GM21515 (cell line): ENCODE results near the gene ALG1.
"Not testable (repeated sequence)": the region's sequence is repeated elsewhere in the genome, so short reads cannot be mapped to it uniquely, and the experiment has no call there.

Experiments used
- ATAC-seq: cut with Tn5 transposase; IDR thresholded peaks from one replicate; pipeline ENCODE4 v1.9.1; 2021; ENCODE audit not compliant: unreplicated experiment

The ALG1 gene

DNA sequence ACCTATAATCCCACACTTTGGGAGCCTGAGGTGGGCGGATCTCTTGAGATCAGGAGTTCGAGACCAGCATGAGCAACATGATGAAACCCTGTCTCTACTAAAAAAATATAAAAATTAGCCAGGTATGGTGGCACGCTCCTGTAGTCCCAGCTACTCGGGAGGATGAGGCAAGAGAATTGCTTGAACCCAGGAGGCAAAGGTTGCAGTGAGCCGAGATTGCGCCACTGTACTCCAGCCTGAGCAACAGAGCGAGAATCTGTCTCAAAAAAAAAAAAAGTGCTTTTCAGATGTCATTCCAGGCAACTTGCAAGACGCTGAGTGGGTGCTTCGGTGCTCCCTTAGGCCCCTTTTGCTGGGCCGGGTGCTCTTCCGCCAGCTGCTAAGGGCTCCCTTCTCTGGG is 27.1 kb upstream of the ALG1 start:
- ATAC-seq, result not testable (repeated sequence)

DNA sequence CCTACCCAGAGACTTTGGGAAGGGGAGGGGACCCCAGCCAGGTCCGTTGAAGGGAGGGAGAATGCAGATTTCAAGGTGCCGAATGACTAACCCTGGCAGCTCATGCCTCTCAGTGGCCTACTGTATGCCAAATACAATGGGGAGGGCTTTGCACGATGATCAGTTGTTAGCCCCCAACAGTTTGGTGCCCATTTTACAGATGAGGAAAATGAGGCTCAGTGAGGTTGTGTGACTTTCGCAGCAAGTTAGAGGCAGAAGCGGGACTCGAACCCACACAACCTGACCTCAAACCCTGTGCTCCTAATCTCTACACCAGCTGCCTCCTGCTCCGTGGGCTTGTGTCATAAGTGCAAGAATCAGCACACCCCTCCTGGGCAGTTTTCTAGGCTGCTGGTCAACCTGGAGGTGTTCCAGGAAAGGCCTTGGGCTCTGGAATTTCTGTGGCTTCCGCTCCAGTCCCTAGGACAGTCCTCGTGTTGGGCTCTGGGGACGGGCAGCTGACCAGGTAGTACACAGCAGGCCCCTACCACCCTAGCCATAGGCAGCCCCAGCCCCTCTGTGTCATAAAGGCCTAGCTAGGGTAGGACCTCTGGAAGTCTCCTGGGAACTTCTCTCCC is 26.0 kb upstream of the ALG1 start:
- ATAC-seq, result no peak

DNA sequence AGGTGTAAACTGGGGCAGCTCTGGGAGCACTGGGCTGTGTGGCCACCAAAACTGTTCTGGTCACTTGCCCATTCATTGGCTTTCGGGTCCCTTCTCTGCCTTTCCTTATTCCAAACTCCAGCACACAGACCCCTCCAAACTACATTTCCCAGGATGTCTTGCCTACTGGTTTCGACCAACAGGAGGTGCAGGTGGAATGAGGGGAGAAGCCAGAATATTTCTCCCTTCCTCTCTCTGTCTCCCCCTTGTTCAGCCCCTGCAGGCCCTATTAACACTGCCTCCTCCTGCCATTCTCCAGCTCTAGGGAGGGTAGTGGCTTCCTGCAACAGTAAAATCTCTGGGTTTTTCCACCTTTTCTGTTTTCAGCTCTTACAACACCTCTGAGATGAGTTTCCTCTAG is 24.7 kb upstream of the ALG1 start:
- ATAC-seq, result no peak

DNA sequence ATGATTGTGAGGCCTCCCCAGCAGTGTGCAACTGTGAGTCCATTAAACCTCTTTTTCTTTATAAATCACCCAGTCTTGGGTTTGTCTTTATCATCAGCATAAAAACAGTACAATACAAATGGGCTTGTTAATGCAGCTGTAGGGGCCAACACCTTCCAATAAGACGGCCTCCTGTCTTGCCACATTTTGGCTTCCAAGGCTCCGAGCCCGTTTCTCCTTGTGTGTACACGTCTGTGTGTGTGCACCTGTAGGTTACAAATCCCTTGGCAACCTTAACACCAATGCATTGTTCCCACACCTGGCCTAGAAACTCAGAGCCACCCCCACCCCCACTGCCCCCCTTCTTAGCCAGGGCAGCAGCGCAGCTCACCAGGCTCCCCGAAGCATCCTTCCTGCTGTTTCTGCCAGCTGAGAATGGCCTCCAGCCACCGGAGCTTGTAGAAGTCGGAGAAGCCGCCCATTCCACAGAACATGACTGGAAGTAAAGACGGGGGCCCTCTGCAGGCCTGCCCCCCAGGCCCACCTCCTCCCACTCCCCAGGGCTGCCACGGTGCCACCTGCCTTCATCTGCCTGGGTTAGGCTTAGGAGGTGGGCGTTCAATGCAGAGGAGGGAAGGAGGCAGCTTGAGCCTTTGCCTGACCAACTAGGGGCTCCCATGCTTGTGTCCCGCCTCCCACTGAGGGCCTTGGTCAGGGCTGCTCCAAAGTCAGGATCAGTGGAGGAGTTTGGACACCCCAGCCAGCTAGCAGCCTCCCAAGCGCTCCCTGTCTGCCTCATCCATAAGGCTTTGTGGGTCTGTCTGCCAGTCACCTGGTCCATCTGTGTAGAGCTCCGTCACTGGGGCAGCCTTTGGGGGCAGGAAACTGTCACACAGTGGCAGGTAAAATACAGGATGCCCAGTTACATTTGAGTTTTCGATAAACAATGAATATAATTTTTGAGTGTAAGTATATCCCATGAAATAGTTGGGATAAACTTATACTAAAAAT is 16.5 kb upstream of the ALG1 start:
- no peak for ATAC-seq

DNA sequence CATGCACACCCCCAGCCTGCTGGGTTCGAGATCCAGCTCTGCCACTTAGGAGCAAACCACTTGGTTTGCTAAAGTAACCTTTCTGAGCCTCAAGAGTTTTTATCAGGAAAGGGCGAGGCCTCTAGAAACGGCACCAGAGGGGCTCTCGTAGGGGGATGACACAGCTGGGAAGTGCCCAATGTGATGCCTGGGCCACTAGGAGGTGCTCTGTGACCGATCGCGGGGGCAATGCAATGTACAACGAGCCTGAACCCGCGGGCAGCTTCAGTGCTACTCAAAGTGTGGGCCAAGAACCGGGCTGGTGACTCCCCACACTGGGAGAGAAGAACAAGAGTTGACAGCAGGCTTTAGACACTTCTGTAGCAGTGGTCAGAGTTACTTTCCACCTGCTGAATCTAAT is 15.3 kb upstream of the ALG1 start:
- ATAC-seq, result peak; percentile 54

DNA sequence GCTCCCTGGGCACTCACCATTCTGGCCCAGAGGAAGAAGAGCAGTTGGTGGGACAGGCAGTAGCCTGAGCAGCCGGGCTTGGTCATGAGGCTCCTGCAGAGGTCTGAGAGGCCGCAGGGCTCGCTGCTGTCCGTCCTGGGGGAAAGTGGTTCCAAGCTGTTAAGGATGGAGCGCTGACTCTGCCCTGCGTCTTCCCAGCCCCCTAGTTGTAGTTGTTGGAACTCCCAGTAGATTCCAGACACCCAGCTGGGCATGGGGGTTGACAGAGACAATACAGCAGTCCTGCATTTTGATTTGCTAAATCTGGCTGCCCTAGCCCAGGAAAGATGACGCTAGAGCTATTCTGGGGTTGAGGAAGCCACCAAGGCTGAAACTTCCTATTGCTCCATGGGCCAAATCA is 13.2 kb upstream of the ALG1 start:
- ATAC-seq, result no peak

DNA sequence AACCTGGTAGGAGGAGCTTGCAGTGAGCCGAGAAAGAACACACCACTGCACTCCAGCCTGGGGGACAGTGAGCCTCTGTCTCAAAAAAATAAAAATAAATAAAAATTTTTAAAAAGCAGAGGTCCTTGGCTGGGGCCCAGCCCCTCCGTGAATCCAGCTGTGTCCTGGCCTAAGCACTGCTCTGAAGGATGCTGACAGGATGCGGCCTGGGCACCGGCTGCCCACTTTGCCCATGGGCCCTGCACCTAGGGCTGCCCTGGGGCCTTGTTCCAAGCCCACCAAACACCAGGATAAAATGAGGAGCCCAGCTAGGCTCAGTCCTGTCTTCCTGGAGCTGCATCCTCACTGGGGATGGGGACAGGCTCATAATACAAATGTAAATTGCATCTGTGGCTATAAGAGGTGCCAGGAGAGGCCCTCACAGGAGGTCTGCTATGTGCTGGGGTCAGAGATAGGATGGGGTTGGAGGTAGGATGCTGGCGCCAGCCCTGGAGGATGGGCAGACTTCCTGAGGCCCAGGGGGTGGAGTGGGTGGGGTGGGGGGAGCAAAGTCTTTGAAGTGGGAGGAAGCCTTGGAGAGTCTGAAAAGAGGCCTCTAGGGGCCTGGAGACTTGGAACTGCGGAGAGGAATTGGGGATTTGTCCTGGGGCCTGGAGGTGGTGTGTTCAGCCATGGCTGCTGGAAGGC is 12.1 kb upstream of the ALG1 start:
- ATAC-seq, result no peak

DNA sequence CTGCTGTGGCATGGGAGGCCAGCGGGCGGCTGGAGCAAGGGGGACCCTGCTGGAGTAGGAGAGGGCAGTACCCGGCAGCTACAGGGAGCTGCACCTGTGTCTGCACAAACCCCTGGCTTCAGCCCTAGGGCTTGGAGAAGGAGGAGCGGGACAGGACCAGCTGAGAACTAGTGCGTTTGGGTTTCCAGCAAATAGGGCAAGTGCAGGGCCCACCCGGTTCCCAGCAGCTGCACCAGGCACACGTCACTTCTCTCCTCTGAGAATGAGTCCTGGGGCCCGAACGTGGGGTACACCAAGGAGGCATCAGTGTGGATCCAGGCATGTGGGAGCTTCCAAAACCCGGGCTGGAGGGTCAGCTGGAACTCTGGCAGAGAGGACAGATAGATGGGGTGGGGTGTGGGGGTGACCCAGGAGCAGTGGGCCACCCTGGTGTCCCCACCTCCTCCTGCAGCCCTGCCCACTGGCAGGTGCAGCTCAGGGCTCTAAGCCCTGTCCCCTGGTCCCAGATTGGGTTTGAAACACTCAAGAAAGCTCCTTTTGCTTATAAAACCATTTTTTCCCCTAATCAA is 11.5 kb upstream of the ALG1 start:
- no peak for ATAC-seq

DNA sequence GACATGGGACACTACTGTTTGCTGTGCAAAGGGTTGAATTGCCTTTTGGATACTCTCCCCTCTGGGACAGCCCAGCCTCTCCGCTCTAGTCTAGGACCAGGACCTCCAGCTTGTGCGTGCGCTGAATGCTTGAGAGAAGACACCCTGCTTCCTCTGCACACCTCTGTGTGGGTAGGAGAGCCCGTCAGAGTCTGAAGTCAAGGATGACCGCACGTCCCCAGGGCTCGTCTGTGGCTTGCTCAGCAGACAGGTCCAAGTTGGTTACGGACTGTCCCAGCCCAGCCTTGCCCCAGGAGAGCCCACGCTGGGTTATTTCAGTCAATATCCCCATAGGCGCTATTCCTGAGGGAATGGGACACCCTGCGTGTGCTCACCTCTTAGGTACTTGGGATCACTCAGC is 9.6 kb upstream of the ALG1 start:
- ATAC-seq, result no peak

DNA sequence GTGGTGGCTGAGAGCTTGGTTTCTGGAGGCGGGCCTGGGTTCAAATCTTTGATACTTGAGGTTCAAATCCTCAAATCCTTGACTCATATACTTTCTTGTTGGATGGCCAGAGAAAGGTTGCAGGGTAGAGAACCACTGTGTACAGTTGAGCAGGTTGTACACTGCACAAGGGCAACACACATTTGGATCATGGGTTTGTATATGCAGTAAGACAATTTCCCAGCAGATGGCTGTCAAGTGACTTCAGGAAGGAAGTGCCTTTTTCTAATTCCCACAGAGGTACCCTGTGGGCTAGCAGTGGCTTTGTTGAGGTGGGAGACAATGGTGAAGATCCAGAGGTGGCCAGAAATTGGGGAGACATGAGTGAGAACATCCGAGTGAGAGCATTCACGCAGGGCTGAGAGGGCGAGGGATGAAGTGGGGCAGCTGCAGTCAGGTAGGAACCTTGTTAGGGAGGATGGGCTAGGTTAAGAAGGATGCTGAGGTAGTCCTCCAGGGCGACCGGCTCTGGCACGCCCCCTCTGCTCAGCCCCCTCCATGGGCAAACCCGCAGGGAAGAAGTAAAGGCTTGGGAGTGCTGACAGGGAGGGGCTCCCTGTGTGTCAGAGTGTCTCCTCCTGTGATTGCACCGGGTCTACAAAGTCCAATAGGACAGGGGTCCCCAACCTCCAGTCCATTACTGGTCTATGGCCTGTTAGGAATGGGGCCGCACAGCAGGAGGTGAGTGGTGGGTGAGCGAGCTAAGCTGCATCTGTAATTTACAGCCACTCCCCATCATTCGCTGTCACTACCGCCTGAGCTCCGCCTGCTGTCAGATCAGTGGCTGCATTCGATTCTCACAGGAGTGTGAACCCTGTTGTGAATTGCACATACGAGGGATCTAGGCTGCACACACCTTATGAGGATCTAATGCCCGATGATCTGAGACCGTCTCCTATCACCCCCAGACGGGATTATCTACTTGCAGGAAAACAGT is 8.6 kb upstream of the ALG1 start:
- no peak for ATAC-seq

DNA sequence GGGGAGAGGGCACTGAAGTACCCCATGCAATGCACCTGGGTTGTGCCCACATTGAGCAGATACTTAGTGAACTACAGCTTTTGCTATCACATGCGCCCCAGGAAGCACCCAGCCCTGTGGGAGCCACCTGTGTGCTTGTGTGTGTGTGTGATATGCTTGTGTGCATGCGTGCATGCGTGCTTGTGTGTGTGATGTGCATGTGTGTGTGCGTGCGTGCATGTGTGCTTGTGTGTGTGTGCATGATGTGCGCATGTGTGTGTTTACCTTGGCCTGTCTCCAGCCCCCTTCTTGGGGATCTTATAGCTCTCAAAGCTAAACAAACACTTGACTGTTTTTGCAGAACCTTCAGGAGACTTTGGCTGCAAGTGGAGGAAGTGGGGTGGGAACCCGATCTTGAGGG is 6.7 kb upstream of the ALG1 start:
- no peak for ATAC-seq

DNA sequence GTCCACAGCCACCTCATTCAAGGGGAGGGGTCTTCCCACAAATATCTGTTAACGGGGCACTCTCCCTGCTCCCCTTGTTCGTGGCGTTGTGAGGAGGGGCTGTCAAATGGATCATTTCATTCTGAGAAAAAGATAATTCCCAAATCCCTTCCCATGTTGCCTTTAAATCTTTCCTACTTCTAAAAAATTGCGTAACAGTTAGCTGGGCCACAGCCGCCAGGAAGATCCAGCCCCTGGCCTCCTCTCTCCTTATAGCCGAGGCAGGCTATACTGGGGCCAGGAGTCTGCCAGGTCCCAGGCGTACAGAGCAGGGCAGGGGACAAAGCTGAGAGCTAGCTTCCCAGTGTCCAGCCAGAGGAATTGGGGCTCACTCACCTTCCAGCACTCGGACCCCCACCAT is 6.3 kb upstream of the ALG1 start:
- no peak for ATAC-seq

DNA sequence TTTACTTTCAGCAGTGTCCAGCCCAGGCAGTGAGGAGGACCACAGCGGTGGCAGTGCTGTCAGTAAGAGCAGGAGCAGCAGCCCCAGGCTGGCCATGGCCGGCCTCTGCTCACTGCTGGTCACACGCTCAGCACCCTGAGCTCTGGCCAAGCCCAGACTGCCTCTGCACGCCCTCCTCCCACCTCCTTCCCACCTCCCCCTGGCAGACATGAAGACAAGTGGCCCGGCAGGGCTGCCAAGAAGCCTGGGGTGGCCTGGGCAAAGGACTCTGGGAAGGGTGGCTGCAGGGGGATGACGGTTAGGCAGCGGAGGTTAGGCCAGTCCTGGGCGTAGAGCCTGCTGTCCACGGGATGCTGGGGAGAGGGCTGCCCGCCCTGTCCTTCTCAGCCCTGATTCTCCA is 5.8 kb upstream of the ALG1 start, which contains the start of gene C16orf89:
TSS of gene C16orf89 (minus strand) at position 144 of the 400 bp plus-strand sequence. CDS start at position 96, 48 bp downstream.
- no peak for ATAC-seq

DNA sequence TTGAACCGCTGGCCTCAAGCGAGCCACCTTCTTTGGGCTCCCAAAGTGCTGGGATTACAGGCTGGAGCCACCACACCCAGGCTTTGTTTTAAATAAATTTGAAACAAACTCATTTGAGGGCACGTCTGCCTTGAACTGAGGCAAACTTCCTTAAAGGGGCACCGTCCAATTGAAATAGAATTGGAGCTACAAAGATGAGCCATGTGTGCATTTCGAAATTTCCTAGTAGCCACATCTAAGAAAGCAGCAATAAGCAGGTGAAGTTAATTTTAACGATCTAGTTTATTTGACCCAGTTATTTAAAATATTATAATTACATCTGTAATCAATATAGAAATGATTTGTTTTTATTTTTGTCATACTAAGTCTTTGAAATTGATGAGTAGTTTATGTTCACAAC is 5.1 kb upstream of the ALG1 start:
- no peak for ATAC-seq

DNA sequence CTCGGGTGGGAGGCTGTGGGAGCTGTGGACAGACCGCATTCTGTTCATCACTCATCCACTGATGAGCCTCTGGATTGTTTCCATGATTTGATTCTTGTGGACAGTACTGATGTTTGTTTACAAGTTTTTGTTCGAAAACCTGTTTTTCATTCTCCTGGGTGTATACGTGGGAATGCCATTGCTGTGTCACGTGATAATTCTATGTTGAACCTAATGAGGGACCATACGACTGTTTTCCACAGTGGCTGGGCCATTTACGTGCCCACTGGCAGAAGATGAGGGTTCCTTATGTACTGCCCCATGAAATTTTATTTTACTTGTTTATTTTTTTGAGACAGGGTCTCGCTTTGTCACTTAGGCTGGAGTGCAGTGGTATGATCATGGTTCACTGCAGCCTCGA is 2.6 kb upstream of the ALG1 start:
- ATAC-seq, result no peak

DNA sequence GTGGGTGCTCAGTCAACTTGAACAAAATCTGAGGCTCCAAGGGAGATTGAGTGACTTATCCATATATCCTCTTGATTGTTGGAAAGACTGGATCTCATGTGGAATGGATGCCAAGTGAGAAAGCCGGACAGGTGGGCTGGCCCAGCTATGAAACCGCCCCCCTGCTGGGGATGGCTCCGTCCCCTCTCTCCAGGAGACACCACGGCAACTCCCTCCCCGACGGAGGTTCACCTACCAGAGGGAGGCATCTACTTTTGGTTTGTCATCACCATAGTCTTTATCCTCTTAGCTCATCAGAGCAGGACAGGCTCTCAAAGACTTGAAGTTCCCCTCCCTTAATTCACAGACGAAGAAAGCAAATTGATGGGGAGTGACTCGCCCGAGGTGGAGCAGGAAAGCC is 1.8 kb upstream of the ALG1 start:
- ATAC-seq, result no peak

DNA sequence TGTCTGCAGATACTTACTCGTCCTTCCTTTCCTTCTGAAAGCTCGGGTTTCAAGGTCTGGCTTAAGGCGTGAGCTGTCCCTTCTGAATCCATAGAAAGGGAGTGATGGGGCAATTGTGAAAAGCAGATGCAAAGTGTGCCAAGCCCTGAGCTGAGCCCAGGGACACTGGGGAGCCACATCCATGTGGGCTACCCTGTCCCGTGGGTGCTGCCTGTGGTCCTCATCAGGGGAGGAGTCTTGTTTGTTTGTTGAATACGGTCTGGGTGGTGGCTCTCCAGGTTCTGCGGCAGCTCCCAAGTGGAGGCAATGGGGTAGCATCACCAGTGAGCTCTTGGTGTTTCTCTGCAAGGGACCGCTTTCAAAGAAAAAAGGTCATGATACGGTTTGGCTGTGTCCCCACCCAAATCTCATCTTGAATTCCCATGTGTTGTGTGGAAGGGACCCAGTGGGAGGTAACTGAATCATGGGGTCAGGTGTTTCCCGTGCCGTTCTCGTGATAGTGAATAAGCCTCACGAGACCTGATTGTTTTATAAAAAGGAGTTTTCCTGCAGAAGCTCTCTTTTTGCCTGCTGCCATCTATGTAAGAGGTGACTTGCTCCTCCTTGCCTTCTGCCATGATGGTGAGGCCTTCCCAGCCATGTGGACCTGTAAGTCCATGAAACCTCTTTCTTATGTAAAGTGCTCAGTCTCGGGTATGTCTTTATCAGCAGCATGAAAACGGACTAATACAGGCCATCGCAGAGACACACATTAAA is 1.0 kb upstream of the ALG1 start:
- ATAC-seq, result no peak

DNA sequence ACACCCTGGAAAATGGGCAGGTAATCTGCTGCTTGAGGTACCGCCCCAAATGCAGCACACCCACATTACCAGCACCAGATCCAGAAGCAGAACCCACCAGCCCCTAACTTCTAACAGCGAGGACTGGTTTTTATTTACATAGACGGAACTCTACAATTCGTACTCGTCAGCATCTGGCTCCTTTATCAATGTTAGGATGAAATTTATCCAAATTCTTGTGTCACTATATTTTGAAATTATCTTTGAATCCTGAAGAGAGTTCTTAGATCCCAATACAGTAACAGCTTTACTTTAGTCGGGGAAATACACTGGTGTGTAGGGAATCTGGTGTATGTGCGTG is 332 bp upstream of the ALG1 start:
- no peak for ATAC-seq
